Ishikawa (cell line): ENCODE measurements around the gene FAM3A.

Source experiments
- CEBPB ChIP-seq: IDR thresholded peaks from 2 replicates; pipeline ENCODE4 v1.6.1; 2012
- FOXM1 ChIP-seq: IDR thresholded peaks from 2 replicates; pipeline ENCODE4 v1.6.1; 2012; ENCODE audit warnings: low read depth, borderline replicate concordance
- NFIC ChIP-seq: IDR thresholded peaks from 2 replicates; pipeline ENCODE4 v1.6.1; 2012
- TCF12 ChIP-seq: IDR thresholded peaks from 2 replicates; pipeline ENCODE4 v1.6.1; 2012; ENCODE audit warnings: low read depth
- TEAD4 ChIP-seq: IDR thresholded peaks from 2 replicates; pipeline ENCODE4 v1.6.1; 2012
- YY1 ChIP-seq: IDR thresholded peaks from 2 replicates; pipeline ENCODE4 v1.6.1; 2012; ENCODE audit warnings: low read depth
- ZBTB7A ChIP-seq: IDR thresholded peaks from 2 replicates; pipeline ENCODE4 v1.6.1; 2012; ENCODE audit warnings: low read depth
- TF ChIP-seq, protein P1 (sequence below): IDR thresholded peaks from 2 replicates; pipeline ENCODE4 v1.6.1; 2012
- TF ChIP-seq, protein P2 (sequence below): IDR thresholded peaks from 2 replicates; pipeline ENCODE4 v1.6.1; 2012; ENCODE audit warnings: low read depth, mild to moderate bottlenecking

DNA sequence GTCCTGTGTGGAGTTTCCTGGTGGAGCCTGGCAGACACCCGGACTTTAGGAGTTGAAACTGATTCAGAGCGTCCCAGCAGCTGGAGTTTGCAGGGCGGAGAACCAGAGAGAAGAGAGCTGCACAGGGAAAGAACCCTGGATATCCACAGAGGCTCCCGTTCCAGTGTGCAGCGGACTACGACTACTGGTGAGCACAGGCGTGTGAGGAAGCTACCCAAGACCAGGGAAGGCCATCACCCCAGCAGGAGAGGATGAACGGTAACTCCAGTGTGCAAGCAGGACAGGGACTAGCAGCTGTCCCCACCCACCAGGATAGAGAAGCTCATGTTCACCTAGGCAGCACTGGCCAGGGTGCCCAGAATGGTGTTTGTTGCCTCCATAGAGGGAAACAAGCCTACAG lies 39.2 kb downstream of the FAM3A start:
- no peak for TF ChIP-seq CEBPB
- no peak for TF ChIP-seq YY1
- TF ChIP-seq ZBTB7A = no peak
- TF ChIP-seq FOXM1 = no peak
- TF ChIP-seq TCF12 = no peak
- no peak for TF ChIP-seq TEAD4
- TF ChIP-seq, protein P1, sequence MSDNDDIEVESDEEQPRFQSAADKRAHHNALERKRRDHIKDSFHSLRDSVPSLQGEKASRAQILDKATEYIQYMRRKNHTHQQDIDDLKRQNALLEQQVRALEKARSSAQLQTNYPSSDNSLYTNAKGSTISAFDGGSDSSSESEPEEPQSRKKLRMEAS = no peak
- TF ChIP-seq, protein P2, sequence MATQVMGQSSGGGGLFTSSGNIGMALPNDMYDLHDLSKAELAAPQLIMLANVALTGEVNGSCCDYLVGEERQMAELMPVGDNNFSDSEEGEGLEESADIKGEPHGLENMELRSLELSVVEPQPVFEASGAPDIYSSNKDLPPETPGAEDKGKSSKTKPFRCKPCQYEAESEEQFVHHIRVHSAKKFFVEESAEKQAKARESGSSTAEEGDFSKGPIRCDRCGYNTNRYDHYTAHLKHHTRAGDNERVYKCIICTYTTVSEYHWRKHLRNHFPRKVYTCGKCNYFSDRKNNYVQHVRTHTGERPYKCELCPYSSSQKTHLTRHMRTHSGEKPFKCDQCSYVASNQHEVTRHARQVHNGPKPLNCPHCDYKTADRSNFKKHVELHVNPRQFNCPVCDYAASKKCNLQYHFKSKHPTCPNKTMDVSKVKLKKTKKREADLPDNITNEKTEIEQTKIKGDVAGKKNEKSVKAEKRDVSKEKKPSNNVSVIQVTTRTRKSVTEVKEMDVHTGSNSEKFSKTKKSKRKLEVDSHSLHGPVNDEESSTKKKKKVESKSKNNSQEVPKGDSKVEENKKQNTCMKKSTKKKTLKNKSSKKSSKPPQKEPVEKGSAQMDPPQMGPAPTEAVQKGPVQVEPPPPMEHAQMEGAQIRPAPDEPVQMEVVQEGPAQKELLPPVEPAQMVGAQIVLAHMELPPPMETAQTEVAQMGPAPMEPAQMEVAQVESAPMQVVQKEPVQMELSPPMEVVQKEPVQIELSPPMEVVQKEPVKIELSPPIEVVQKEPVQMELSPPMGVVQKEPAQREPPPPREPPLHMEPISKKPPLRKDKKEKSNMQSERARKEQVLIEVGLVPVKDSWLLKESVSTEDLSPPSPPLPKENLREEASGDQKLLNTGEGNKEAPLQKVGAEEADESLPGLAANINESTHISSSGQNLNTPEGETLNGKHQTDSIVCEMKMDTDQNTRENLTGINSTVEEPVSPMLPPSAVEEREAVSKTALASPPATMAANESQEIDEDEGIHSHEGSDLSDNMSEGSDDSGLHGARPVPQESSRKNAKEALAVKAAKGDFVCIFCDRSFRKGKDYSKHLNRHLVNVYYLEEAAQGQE = no peak
- TF ChIP-seq NFIC = no peak
